Natural killer cell treated with Interleukin-12 subunit alpha and Interleukin-12 subunit beta and Interleukin-15 and Interleukin-18, amount 100 ng/mL, for 72 hours (primary cell): ENCODE measurements around the gene SHISA2. TPM values are rescaled to one million over a fixed set of nuclear protein-coding genes. Genes with fewer than 3 reads are reported as not detected.
"Not testable (repeated sequence)": the region's sequence is repeated elsewhere in the genome, so short reads cannot be mapped to it uniquely, and the experiment has no call there.

Experiments
- ATAC-seq, 2 donors: fragments of 150-1000 bp; cut with Tn5 transposase in 1 of 2; sonication (Bioruptor Pico), chemical (Tn5 transposase) in 1 of 2; 2 replicates each; pipeline ENCODE4 v1.10.0; 2021
- DNase-seq: peaks from one replicate; pipeline ENCODE4 v3.0.0; 2022; ENCODE audit warnings: low spot score
- H3K27ac Mint-ChIP-seq, 2 donors: 1 replicate in 1 of 2; 2 replicates in 1 of 2; pipeline ENCODE4 v1.8.0; 2022; ENCODE audit warnings: mixed read lengths in 2 of 2, mild to moderate bottlenecking in 1 of 2, moderate library complexity in 1 of 2
- H3K27me3 Mint-ChIP-seq, 2 donors: 1 replicate in 1 of 2; 2 replicates in 1 of 2; pipeline ENCODE4 v1.8.0; 2022; ENCODE audit warnings: mixed read lengths in 2 of 2
- H3K36me3 Mint-ChIP-seq: one replicate; pipeline ENCODE4 v1.8.0; 2022; ENCODE audit warnings: mixed read lengths
- H3K4me1 Mint-ChIP-seq, 2 donors: 1 replicate in 1 of 2; 2 replicates in 1 of 2; pipeline ENCODE4 v1.8.0; 2022; ENCODE audit warnings: low read depth in 2 of 2, mixed read lengths in 2 of 2, mild to moderate bottlenecking in 1 of 2
- H3K4me3 Mint-ChIP-seq: one replicate; pipeline ENCODE4 v1.8.0; 2022; ENCODE audit warnings: mixed read lengths
- H3K9me3 Mint-ChIP-seq: 2 replicates; pipeline ENCODE4 v1.8.0; 2022; ENCODE audit warnings: mixed read lengths
- total RNA-seq, 2 donors: library from RNA; stranded (reverse); gene quantifications; one replicate each; pipeline ENCODE4 v1.2.3, GENCODE V29; 2022

Gene SHISA2
- under 1 TPM; 0.17 to 0.67 TPM for total RNA-seq

GRCh38 chr13:26051657-26052311 lies at the start of gene SHISA2:
TSS of gene SHISA2 (minus strand) at chr13:26052016. CDS start at chr13:26050975, 1,041 bp downstream.
- Mint-ChIP-seq H3K27me3 (peaks cover 40 to 59% of the 10 kb centered on the region in 2 donors), H3K27ac (no peak within 1 kb of the TSS), H3K36me3 (no peaks in the 10 kb centered on the region), H3K4me3 (peak within 1 kb of the TSS; percentile 72), H3K4me1 (peaks cover 5 to 15% of the 10 kb centered on the region in 2 donors), H3K9me3 (no peaks in the 10 kb centered on the region)
- DNase-seq, result no peak
- peak; percentile 79 to 87 for ATAC-seq

GRCh38 chr13:26095846-26096610 lies 44.2 kb upstream of the SHISA2 start:
- no peak for ATAC-seq
- Mint-ChIP-seq H3K27ac (no peak overlapping the region), H3K4me1 (no peaks in the 10 kb centered on the region), H3K27me3 (peaks cover 13 to 37% of the 10 kb centered on the region in 2 donors), H3K36me3 (no peaks in the 10 kb centered on the region), H3K9me3 (no peaks in the 10 kb centered on the region), H3K4me3 (no peak overlapping the region)
- no peak for DNase-seq

- H3K4me3 Mint-ChIP-seq, result no peak overlapping the region
- DNase-seq, result no peak
- H3K27ac Mint-ChIP-seq, result no peak overlapping the region
- peaks cover 13 to 39% of the 10 kb centered on the region in 2 donors for H3K27me3 Mint-ChIP-seq
- no peak for ATAC-seq
- no peaks in the 10 kb centered on the region for H3K4me1 Mint-ChIP-seq
- H3K36me3 Mint-ChIP-seq, result no peaks in the 10 kb centered on the region
- no peaks in the 10 kb centered on the region for H3K9me3 Mint-ChIP-seq
Measured at GRCh38 chr13:26095338-26095737, 43.5 kb upstream of the SHISA2 start.

DNA sequence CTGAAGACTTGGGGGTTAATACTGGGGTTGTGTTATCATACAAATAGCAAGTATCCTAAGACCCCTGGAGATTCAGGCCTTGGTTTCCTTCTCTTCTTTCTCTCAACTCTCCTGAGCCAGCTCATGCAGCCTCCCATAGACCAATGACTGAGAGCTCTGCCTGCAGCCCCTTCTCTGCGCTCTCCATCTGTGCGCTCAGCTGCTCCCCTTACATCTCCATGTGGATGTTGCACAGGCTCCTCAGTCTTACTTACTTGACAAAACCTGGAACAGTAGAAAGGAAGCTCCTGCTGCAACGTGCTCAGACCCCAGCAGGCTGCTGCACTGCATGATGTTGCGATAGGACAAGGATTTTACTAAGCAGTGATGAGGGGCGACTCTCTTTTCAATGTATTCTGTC lies 25.0 kb upstream of the SHISA2 start:
- not testable (repeated sequence) for H3K36me3 Mint-ChIP-seq, DNase-seq, H3K4me3 Mint-ChIP-seq, H3K9me3 Mint-ChIP-seq, H3K4me1 Mint-ChIP-seq, H3K27ac Mint-ChIP-seq
- ATAC-seq, result peak in 1 of 2 donors; percentile 15
- H3K27me3 Mint-ChIP-seq, result peaks cover 15 to 38% of the 10 kb centered on the region in 2 donors

- Mint-ChIP-seq H3K4me3 (no peak overlapping the region), H3K9me3 (no peaks in the 10 kb centered on the region), H3K36me3 (no peaks in the 10 kb centered on the region), H3K27me3 (peaks cover 23 to 36% of the 10 kb centered on the region in 2 donors), H3K4me1 (no peaks in the 10 kb centered on the region), H3K27ac (no peak overlapping the region)
- no peak for ATAC-seq
- DNase-seq, result no peak
Measured at GRCh38 chr13:26075498-26075897, 23.7 kb upstream of the SHISA2 start.

DNA sequence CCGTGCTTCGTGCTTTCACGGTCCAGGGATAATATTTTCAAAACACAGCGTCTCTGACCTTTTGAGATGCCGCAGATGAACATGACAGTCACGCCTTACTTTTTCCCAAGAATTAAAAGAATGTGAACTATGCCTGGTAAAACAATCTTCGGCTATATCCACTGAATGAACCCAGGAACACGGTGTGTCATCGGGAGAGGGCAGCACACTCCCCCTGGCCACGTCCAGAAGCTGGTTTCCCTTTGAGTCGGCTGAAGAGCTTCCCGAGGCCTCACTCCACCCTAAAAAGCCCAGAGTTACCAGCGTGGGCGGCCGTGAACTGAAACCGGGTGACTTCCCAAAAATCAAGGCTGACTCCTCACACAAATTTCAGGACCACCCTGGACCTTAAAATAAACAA lies 22.9 kb upstream of the SHISA2 start:
- Mint-ChIP-seq H3K4me1 (no peaks in the 10 kb centered on the region), H3K27me3 (peaks cover 24 to 35% of the 10 kb centered on the region in 2 donors), H3K27ac (no peak overlapping the region), H3K4me3 (no peak overlapping the region), H3K9me3 (no peaks in the 10 kb centered on the region), H3K36me3 (no peaks in the 10 kb centered on the region)
- no peak for DNase-seq
- ATAC-seq, result no peak

DNA sequence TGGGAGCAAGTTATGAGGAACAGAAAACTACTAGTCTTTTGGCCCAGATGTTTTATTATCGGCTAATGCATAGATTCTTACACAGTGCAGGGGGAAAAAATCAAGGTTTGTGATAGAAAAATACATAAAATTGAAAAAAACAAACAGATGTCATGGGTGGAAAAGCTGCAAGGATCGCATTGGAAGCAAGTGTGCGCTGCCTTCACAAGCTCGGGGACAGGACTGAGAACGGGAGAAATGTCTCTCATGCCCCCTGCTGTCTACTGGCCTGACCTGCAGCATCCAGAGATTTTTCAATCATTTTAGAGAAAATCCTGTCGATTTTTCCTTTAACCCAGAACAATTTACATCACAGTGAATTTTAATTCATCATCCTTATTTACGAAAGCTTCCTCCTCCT lies 20.5 kb upstream of the SHISA2 start:
- not testable (repeated sequence) for H3K4me3 Mint-ChIP-seq, ATAC-seq, H3K27ac Mint-ChIP-seq, DNase-seq, H3K4me1 Mint-ChIP-seq, H3K9me3 Mint-ChIP-seq, H3K36me3 Mint-ChIP-seq
- peaks cover 24 to 32% of the 10 kb centered on the region in 2 donors for H3K27me3 Mint-ChIP-seq

GRCh38 chr13:26071691-26072090 lies 19.9 kb upstream of the SHISA2 start:
- Mint-ChIP-seq H3K9me3 (no peaks in the 10 kb centered on the region), H3K36me3 (no peaks in the 10 kb centered on the region), H3K4me3 (no peak overlapping the region), H3K27ac (no peak overlapping the region), H3K4me1 (no peaks in the 10 kb centered on the region), H3K27me3 (peaks cover 22 to 25% of the 10 kb centered on the region in 2 donors)
- no peak for DNase-seq
- no peak for ATAC-seq

DNA sequence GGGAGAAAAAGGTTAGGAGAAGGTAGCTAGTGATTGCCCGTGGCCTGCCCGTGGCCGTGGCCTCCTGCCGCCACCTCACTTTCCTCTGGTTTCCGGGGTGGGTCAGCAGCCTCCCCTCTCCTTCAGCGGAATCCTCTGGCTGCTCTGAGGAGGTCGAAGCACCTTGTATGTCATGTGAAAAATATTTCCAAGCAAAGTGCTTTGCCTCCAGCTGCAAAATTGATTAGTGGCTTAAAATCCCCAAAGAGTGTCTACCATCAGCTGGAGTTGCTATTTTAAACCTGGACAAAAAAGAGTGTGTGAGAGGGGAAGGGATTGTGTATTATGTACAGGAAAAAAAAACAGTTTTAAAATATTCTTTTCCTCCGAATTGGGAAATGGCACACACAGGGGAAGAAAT lies 17.8 kb upstream of the SHISA2 start:
- H3K27me3 Mint-ChIP-seq, result peaks cover 20 to 23% of the 10 kb centered on the region in 2 donors
- H3K4me1 Mint-ChIP-seq, H3K27ac Mint-ChIP-seq, H3K36me3 Mint-ChIP-seq, ATAC-seq, H3K9me3 Mint-ChIP-seq, DNase-seq, H3K4me3 Mint-ChIP-seq: not testable (repeated sequence)

GRCh38 chr13:26068372-26068771 lies 16.6 kb upstream of the SHISA2 start:
- not testable (repeated sequence) for DNase-seq, H3K9me3 Mint-ChIP-seq, H3K27ac Mint-ChIP-seq, ATAC-seq, H3K4me1 Mint-ChIP-seq, H3K36me3 Mint-ChIP-seq, H3K4me3 Mint-ChIP-seq
- H3K27me3 Mint-ChIP-seq, result peaks cover 20 to 23% of the 10 kb centered on the region in 2 donors

GRCh38 chr13:26067601-26068000 lies 15.8 kb upstream of the SHISA2 start:
- ATAC-seq (no peak), DNase-seq (no peak)
- H3K4me1 Mint-ChIP-seq, result no peaks in the 10 kb centered on the region
- H3K4me3 Mint-ChIP-seq, result no peak overlapping the region
- H3K36me3 Mint-ChIP-seq, result no peaks in the 10 kb centered on the region
- no peaks in the 10 kb centered on the region for H3K9me3 Mint-ChIP-seq
- H3K27me3 Mint-ChIP-seq, result peaks cover 22 to 29% of the 10 kb centered on the region in 2 donors
- no peak overlapping the region for H3K27ac Mint-ChIP-seq

- H3K36me3 Mint-ChIP-seq, H3K9me3 Mint-ChIP-seq, H3K27ac Mint-ChIP-seq, H3K4me1 Mint-ChIP-seq, H3K4me3 Mint-ChIP-seq, DNase-seq: not testable (repeated sequence)
- ATAC-seq, result peak in 1 of 2 donors; percentile 65
- H3K27me3 Mint-ChIP-seq, result peaks cover 15 to 21% of the 10 kb centered on the region in 2 donors
Measured at GRCh38 chr13:26066492-26066891, 14.7 kb upstream of the SHISA2 start.

GRCh38 chr13:26062853-26063444 lies 11.1 kb upstream of the SHISA2 start:
- H3K36me3 Mint-ChIP-seq, result no peaks in the 10 kb centered on the region
- H3K4me1 Mint-ChIP-seq, result no peaks in the 10 kb centered on the region

GRCh38 chr13:26061947-26062346 lies 10.1 kb upstream of the SHISA2 start:
- no peaks in the 10 kb centered on the region for H3K4me1 Mint-ChIP-seq
- DNase-seq (no peak), ATAC-seq (no peak)
- no peak overlapping the region for H3K4me3 Mint-ChIP-seq
- no peaks in the 10 kb centered on the region for H3K36me3 Mint-ChIP-seq
- H3K27ac Mint-ChIP-seq, result no peak overlapping the region
- peaks cover 13 to 15% of the 10 kb centered on the region in 2 donors for H3K27me3 Mint-ChIP-seq
- H3K9me3 Mint-ChIP-seq, result no peaks in the 10 kb centered on the region

More at GRCh38 chr13:26062853-26063444, 11.1 kb upstream of the SHISA2 start:
- Mint-ChIP-seq H3K27me3 (peaks cover 7 to 11% of the 10 kb centered on the region in 2 donors), H3K4me3 (no peak overlapping the region), H3K27ac (no peak overlapping the region), H3K9me3 (no peaks in the 10 kb centered on the region)
- ATAC-seq, result no peak
- DNase-seq, result no peak
